Measurements from ENCODE around the gene TNFRSF11A. TPM values are rescaled to one million over a fixed set of nuclear protein-coding genes. Genes with fewer than 3 reads are reported as not detected.

Gene TNFRSF11A
- total RNA-seq, 4 donors from 2014 or later: 1.4 to 3.2 (median 1.8) TPM; not detected in 1

DNA sequence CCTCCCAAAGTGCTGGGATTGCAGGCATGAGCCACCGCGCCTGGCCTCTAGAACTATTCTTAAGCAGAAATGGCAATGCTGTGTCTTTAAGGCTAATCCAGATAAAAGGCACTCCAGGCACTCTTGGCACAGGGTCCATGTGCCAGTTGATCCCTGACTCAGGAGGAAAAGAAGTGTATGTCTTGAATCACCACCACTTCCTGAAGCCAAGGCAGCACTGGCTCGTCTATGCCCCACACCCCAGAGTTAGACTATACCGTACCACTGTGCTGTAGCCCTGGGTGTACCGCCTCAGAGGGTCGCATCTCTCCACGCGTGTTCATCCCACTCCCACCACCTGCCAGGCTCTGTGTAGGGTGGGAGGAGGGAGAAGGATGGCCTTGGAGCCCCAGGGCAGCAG lies 9.0 kb downstream of the TNFRSF11A start:
- intact Hi-C loops (cut with DNase I; ENCODE audit: low total_unique reads): loop anchor here (5.0 kb wide), 1 partner anchor 383 kb away; the partner anchor contains the start of gene PHLPP1
- peak in 1 of 2 donors; percentile 32 for ATAC-seq
- no peak overlapping the region for H3K4me3 ChIP-seq

DNA sequence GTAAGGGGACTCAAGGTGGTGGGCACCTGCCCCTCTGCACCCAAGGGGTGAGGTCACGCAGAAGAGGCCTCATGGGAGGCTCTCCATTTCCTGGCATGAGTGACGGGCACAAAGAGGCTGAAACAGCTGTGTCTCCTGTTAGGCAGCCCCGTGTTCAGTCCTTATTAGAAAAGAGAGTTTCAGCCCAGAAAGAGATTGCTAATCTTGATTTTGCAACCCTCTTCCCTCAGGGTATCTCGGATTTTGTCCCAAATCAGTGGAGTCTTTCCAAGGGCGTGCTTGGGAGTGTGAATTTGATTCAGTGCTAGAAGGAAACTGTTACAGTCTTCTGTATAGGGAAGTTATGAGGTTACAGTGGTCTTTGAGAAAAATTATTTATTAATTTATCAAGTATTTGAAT lies 10.4 kb downstream of the TNFRSF11A start:
- ATAC-seq: no peak

More for the DNA sequence above, 9.0 kb downstream of the TNFRSF11A start:
- DNase-seq: no peak
- no peaks in the 10 kb centered on the region for H3K36me3 ChIP-seq
- TF ChIP-seq POLR2A (IDR thresholded peaks at IDR 0.05): no peak
- TF ChIP-seq, protein P1, sequence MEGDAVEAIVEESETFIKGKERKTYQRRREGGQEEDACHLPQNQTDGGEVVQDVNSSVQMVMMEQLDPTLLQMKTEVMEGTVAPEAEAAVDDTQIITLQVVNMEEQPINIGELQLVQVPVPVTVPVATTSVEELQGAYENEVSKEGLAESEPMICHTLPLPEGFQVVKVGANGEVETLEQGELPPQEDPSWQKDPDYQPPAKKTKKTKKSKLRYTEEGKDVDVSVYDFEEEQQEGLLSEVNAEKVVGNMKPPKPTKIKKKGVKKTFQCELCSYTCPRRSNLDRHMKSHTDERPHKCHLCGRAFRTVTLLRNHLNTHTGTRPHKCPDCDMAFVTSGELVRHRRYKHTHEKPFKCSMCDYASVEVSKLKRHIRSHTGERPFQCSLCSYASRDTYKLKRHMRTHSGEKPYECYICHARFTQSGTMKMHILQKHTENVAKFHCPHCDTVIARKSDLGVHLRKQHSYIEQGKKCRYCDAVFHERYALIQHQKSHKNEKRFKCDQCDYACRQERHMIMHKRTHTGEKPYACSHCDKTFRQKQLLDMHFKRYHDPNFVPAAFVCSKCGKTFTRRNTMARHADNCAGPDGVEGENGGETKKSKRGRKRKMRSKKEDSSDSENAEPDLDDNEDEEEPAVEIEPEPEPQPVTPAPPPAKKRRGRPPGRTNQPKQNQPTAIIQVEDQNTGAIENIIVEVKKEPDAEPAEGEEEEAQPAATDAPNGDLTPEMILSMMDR (IDR thresholded peaks at IDR 0.05 in 4 of 5, conservative IDR thresholded peaks at IDR 0.05 in 1 of 5): no peak
- in situ Hi-C loops (cut with MboI; ENCODE audit: low sequenced_read_pairs in 4 of 4): no loop called here
- no peaks in the 10 kb centered on the region for H3K9me3 ChIP-seq
- peaks cover 18 to 31% (median 20%) of the 10 kb centered on the region in 3 donors for H3K27me3 ChIP-seq
- no peak overlapping the region for H3K27ac ChIP-seq
- no peaks in the 10 kb centered on the region for H3K4me1 ChIP-seq

DNA sequence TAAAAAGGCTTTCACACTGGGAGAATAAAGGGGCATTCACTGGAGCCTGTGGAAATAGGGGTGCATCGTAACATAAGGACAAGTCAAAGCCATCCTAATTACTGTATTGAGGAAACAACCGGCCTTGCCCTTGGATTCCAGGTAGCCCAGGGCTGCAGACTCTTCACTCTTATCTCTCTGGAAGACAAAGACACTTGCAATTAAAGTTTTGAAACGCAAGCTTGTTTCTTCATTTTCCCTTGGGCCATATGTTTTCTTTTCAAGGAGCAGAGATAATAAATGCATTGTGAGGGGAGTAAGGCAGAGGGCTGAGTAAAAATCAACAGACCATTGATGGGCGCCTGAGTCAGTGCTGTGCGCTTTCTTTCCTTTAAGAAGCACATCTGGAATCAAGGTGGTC lies 11.5 kb downstream of the TNFRSF11A start:
- intact Hi-C loops (cut with DNase I; ENCODE audit: low total_unique reads): no loop called here

More for the DNA sequence above, 10.4 kb downstream of the TNFRSF11A start:
- intact Hi-C loops (cut with DNase I; ENCODE audit: low total_unique reads): no loop called here
- in situ Hi-C loops (cut with MboI; ENCODE audit: low sequenced_read_pairs in 4 of 4): no loop called here
- no peak for DNase-seq
- H3K36me3 ChIP-seq: no peaks in the 10 kb centered on the region
- no peak overlapping the region for H3K4me3 ChIP-seq
- H3K9me3 ChIP-seq: no peaks in the 10 kb centered on the region
- H3K27me3 ChIP-seq: peaks cover 5 to 18% (median 10%) of the 10 kb centered on the region in 3 donors
- no peak for TF ChIP-seq POLR2A (IDR thresholded peaks at IDR 0.05)
- TF ChIP-seq, protein P1 (IDR thresholded peaks at IDR 0.05 in 4 of 5, conservative IDR thresholded peaks at IDR 0.05 in 1 of 5): no peak
- H3K27ac ChIP-seq: no peak overlapping the region
- H3K4me1 ChIP-seq: no peaks in the 10 kb centered on the region

GRCh38 chr18:62337336-62337735 lies 12.2 kb downstream of the TNFRSF11A start:
- no peaks in the 10 kb centered on the region for H3K4me1 ChIP-seq
- no peak for TF ChIP-seq POLR2A (IDR thresholded peaks at IDR 0.05)
- TF ChIP-seq, protein P1 (IDR thresholded peaks at IDR 0.05 in 4 of 5, conservative IDR thresholded peaks at IDR 0.05 in 1 of 5): no peak
- no peaks in the 10 kb centered on the region for H3K9me3 ChIP-seq
- H3K4me3 ChIP-seq: no peak overlapping the region
- no peaks in the 10 kb centered on the region for H3K36me3 ChIP-seq
- ATAC-seq (peak in 1 of 2 donors; percentile 33), DNase-seq (no peak)
- H3K27me3 ChIP-seq: peaks cover 0 to 8% (median under 1%) of the 10 kb centered on the region in 3 donors
- intact Hi-C loops (cut with DNase I; ENCODE audit: low total_unique reads): no loop called here
- in situ Hi-C loops (cut with MboI; ENCODE audit: low sequenced_read_pairs in 4 of 4): no loop called here
- no peak overlapping the region for H3K27ac ChIP-seq

More for the DNA sequence above, 11.5 kb downstream of the TNFRSF11A start:
- Histone ChIP-seq H3K36me3 (no peaks in the 10 kb centered on the region), H3K4me1 (no peaks in the 10 kb centered on the region), H3K9me3 (no peaks in the 10 kb centered on the region), H3K27me3 (peaks cover 0 to 13% (median 5%) of the 10 kb centered on the region in 3 donors), H3K27ac (no peak overlapping the region), H3K4me3 (no peak overlapping the region)
- ATAC-seq (no peak), DNase-seq (no peak)
- no peak for TF ChIP-seq POLR2A (IDR thresholded peaks at IDR 0.05)
- TF ChIP-seq, protein P1 (IDR thresholded peaks at IDR 0.05 in 4 of 5, conservative IDR thresholded peaks at IDR 0.05 in 1 of 5): no peak
- in situ Hi-C loops (cut with MboI; ENCODE audit: low sequenced_read_pairs in 4 of 4): no loop called here

All from gastrocnemius medialis (tissue), 4 donors.